GM23248 (cell line): ENCODE data around the gene RBFOX2. TPM values are rescaled to one million over a fixed set of nuclear protein-coding genes. Genes with fewer than 3 reads are reported as not detected.

Experiments used
- DNase-seq: peaks from one replicate; pipeline ENCODE4 v3.0.0-alpha.2; 2015
- H2AFZ ChIP-seq: fragments of 200-600 bp; sonication (generic); 2 replicates; pipeline ENCODE4 v1.6.1; 2016; ENCODE audit warnings: antibody characterized with exemption
- H3F3A ChIP-seq: fragments of 200-600 bp; sonication (generic); 2 replicates; pipeline ENCODE4 v1.6.1; 2016; ENCODE audit warnings: mild to moderate bottlenecking, antibody characterized with exemption, mixed run types; ENCODE audit not compliant: insufficient read depth
- H3K27ac ChIP-seq: fragments of 200-600 bp; sonication (generic); 2 replicates; pipeline ENCODE4 v1.5.1; 2016; ENCODE audit warnings: mild to moderate bottlenecking
- H3K27me3 ChIP-seq: fragments of 200-600 bp; sonication (generic); replicated peaks from 2 replicates; pipeline ENCODE4 v1.6.1; 2016; ENCODE audit warnings: mild to moderate bottlenecking; ENCODE audit not compliant: insufficient read depth
- H3K36me3 ChIP-seq: fragments of 200-600 bp; sonication (generic); 2 replicates; pipeline ENCODE4 v1.6.1; 2016; ENCODE audit warnings: low read depth, mild to moderate bottlenecking
- H3K4me1 ChIP-seq: fragments of 200-600 bp; sonication (generic); 2 replicates; pipeline ENCODE4 v1.6.1; 2016; ENCODE audit warnings: mild to moderate bottlenecking; ENCODE audit not compliant: insufficient read depth
- H3K4me2 ChIP-seq: fragments of 200-600 bp; sonication (generic); one replicate; pipeline ENCODE4 v1.6.1; 2016; ENCODE audit warnings: mild to moderate bottlenecking; ENCODE audit not compliant: unreplicated experiment
- H3K4me3 ChIP-seq: fragments of 200-600 bp; sonication (generic); 2 replicates; pipeline ENCODE4 v1.5.1; 2016; ENCODE audit warnings: mild to moderate bottlenecking
- H3K79me2 ChIP-seq: fragments of 200-600 bp; sonication (generic); 2 replicates; pipeline ENCODE4 v1.6.1; 2016; ENCODE audit warnings: mild to moderate bottlenecking; ENCODE audit not compliant: insufficient read depth
- H3K9ac ChIP-seq: fragments of 200-600 bp; sonication (generic); 2 replicates; pipeline ENCODE4 v1.6.1; 2016; ENCODE audit warnings: mild to moderate bottlenecking
- H3K9me2 ChIP-seq: fragments of 200-600 bp; sonication (generic); 2 replicates; pipeline ENCODE4 v1.6.1; 2016; ENCODE audit warnings: mixed run types, mild to moderate bottlenecking, moderate library complexity; ENCODE audit not compliant: insufficient read depth
- H3K9me3 ChIP-seq: fragments of 200-600 bp; sonication (generic); one replicate; pipeline ENCODE4 v1.6.1; 2017; ENCODE audit warnings: low read depth
- H4K20me1 ChIP-seq: fragments of 200-600 bp; sonication (generic); 2 replicates; pipeline ENCODE4 v1.6.0; 2016; ENCODE audit not compliant: insufficient read depth
- EZH2 ChIP-seq: fragments of 200-600 bp; sonication (generic); IDR thresholded peaks from 2 replicates; pipeline ENCODE4 v1.6.1; 2018; ENCODE audit warnings: antibody characterized with exemption, mild to moderate bottlenecking; ENCODE audit not compliant: insufficient read depth, poor library complexity, severe bottlenecking
- EZH2phosphoT487 ChIP-seq: fragments of 200-600 bp; sonication (generic); IDR thresholded peaks from 2 replicates; pipeline ENCODE4 v1.6.1; 2018; ENCODE audit warnings: antibody characterized with exemption, moderate library complexity, mild to moderate bottlenecking, low read depth; ENCODE audit not compliant: insufficient read depth
- whole genome bisulfite sequencing, 2 experiments: methylation state at CpG; one replicate each; pipeline ENCODE4 v1.1.6; 2015 to 2017; ENCODE audit warnings: low lambda C conversion rate in 2 of 2, low coverage in 1 of 2; ENCODE audit errors: missing lambda C conversion rate in 2 of 2; 5-methylcytosine and 5-hydroxymethylcytosine counted together
- in situ Hi-C: fragments of 300-500 bp; cut with MboI; formaldehyde crosslinking; loops from 2 replicates; pipeline ENCODE4 v1.15.0; 2020
- polyA plus RNA-seq: library from polyadenylated mRNA; unstranded; fragments of >200 nt; fragmentation: Nextera tagmentation; extraction: Ambion mirVana; gene quantifications from 2 replicates; pipeline ENCODE4 v1.2.1, GENCODE V29; 2016
- total RNA-seq: library from RNA; depleted of rRNA; stranded (reverse); fragments of >200 nt; shearing (Covaris generic); gene quantifications from 2 replicates; pipeline ENCODE4 v1.2.3, GENCODE V29; 2014

The RBFOX2 gene
- total and polyA plus RNA-seq, 2 experiments from 2014 or later: 127 to 136 TPM

DNA sequence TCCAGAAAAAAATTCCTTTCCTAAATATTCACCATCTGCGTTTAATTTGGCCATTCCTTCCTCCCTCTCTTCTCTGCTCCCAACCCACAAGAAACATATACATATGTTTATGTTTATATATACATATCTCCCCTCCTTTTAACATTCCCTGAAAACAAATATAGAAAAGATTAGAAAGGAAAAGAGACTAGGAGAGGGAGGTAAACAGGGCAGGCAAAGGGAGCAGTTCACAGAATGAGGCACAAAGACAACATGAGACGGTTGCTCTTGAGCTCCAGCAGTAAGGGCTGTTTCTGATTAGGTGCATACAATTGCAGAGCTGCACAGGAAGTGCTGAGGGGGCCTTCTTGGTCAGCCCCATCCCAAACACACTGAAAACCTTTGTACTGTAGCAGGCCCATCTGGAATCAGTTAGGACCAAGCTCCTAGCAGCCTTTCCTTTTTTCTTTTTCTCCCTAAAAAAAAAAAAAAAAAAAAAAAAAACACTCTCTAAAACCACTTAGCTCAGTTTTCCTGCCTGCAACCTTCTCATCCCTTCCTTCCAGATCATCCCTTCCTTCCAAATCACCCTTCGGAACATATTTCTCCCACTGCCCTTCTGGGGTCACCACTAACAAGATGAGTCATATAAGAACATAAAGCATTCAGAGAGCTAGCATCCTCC lies 57.0 kb downstream of the RBFOX2 start:
- H4K20me1 ChIP-seq: no peaks in the 10 kb centered on the region
- H3K79me2 ChIP-seq: peaks cover 84% of the 10 kb centered on the region
- TF ChIP-seq EZH2 (no peak), EZH2phosphoT487 (no peak)
- 0 to 1% methylated on average over 3 of the region's 3 CpGs for WGBS, 2 experiments
- peak overlapping the region; percentile 78 for H3K27ac ChIP-seq
- peak overlapping the region; percentile 87 for H3K4me2 ChIP-seq
- peaks cover 78% of the 10 kb centered on the region for H3K4me1 ChIP-seq
- peak; percentile 92 for DNase-seq
- H3K9ac ChIP-seq: peak overlapping the region; percentile 43
- no peaks in the 10 kb centered on the region for H3K9me3 ChIP-seq
- no peak overlapping the region for H2AFZ ChIP-seq
- in situ Hi-C loops: no loop called here
- no peaks in the 10 kb centered on the region for H3K36me3 ChIP-seq
- no peaks in the 10 kb centered on the region for H3K27me3 ChIP-seq
- H3K9me2 ChIP-seq: no peaks in the 10 kb centered on the region
- peak overlapping the region; percentile 55 for H3K4me3 ChIP-seq
- peaks cover 89% of the 10 kb centered on the region for H3F3A ChIP-seq

DNA sequence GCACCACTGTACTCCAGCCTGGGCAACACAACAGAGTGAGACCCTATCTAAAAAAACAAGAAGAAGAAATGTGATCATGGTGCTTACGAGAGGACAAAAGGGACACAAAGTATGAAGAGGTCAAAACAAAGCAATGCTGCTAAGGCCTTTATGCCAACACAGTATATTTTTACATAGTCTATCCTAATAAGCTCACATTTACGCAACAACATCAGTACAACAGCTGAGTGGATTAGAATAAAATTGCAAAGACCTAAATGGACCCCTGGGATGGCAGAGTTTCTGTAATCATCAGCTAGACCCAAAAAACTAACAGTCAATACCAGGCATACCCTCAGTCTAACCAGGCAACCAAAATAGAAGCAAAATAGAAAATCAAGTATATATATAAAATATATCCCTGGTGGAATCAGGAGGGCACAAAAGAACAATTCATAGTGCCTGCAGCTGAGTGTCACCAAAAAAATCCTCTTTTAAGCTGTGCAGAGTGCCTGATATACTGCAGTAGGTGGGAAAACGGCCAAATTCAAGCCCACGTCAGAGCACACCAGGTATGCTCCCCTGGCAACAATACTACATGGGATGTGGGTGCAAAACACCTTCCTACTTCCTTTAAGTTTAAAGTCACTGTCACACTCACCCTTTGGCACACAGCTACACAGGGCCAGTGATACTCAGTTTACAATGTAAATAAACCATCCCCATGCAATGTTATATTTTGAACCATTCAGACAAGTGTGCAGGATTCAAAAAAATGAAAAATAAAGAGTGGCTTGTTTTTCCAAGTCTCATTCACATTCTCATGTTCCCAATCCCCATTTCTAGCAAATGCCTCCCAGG lies 57.8 kb downstream of the RBFOX2 start:
- peak overlapping the region; percentile 78 for H3K27ac ChIP-seq
- whole genome bisulfite sequencing, 2 experiments: 40 to 44% methylated on average over 4 of the region's 4 CpGs
- peak overlapping the region; percentile 83 for H3K4me2 ChIP-seq
- no peaks in the 10 kb centered on the region for H3K9me3 ChIP-seq
- H3K4me1 ChIP-seq: peaks cover 78% of the 10 kb centered on the region
- H3K9ac ChIP-seq: peak overlapping the region; percentile 42
- no peaks in the 10 kb centered on the region for H4K20me1 ChIP-seq
- no peaks in the 10 kb centered on the region for H3K9me2 ChIP-seq
- H2AFZ ChIP-seq: no peak overlapping the region
- peaks cover 88% of the 10 kb centered on the region for H3F3A ChIP-seq
- H3K79me2 ChIP-seq: peaks cover 84% of the 10 kb centered on the region
- TF ChIP-seq EZH2phosphoT487 (no peak), EZH2 (no peak)
- no peaks in the 10 kb centered on the region for H3K27me3 ChIP-seq
- peak overlapping the region; percentile 55 for H3K4me3 ChIP-seq
- in situ Hi-C loops: no loop called here
- no peaks in the 10 kb centered on the region for H3K36me3 ChIP-seq
- no peak for DNase-seq

DNA sequence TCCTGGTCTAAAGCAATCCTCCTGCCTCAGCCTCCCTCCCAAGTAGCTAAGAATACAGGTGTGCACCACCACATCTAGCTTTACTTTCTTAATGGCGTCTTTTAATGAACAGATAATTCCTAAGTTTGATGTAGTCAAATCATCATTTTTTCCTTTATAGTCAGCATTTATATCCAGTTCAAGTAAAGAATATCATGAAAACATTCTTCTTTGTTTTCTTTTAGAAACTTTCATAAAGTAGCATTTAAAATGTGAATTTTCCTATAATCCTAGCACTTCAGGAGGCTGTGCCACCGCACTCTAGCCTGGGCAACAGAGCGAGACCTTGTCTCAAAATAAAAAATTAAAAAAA lies 61.6 kb downstream of the RBFOX2 start:
- no peak for DNase-seq
- Histone ChIP-seq H2AFZ (no peak overlapping the region), H3K9me3 (no peaks in the 10 kb centered on the region), H3K9ac (no peak overlapping the region), H3K4me3 (no peak overlapping the region), H3K27ac (no peak overlapping the region), H4K20me1 (no peaks in the 10 kb centered on the region), H3K36me3 (no peaks in the 10 kb centered on the region), H3K79me2 (peaks cover 90% of the 10 kb centered on the region), H3K9me2 (no peaks in the 10 kb centered on the region), H3K27me3 (no peaks in the 10 kb centered on the region), H3F3A (peaks cover 78% of the 10 kb centered on the region), H3K4me1 (peaks cover 59% of the 10 kb centered on the region), H3K4me2 (no peak overlapping the region)
- in situ Hi-C loops: no loop called here
- TF ChIP-seq EZH2: no peak
- no peak for TF ChIP-seq EZH2phosphoT487
- 95 to 97% methylated on average over 3 of the region's 3 CpGs for WGBS, 2 experiments

- Histone ChIP-seq H4K20me1 (no peaks in the 10 kb centered on the region), H3K4me1 (peaks cover 62% of the 10 kb centered on the region), H3K4me2 (peak overlapping the region; percentile 38), H3K9me3 (no peaks in the 10 kb centered on the region), H3K9ac (no peak overlapping the region), H3K27ac (peak overlapping the region; percentile 40), H2AFZ (no peak overlapping the region), H3K27me3 (no peaks in the 10 kb centered on the region), H3K79me2 (peaks cover 96% of the 10 kb centered on the region), H3K9me2 (no peaks in the 10 kb centered on the region), H3K4me3 (0 out of 2 replicates have a peak overlapping the region, but pooled peaks have one; percentile 3), H3K36me3 (no peaks in the 10 kb centered on the region), H3F3A (peaks cover 78% of the 10 kb centered on the region)
- DNase-seq: peak; percentile 79
- 38 to 44% methylated on average over 6 of the region's 6 CpGs for WGBS, 2 experiments
- TF ChIP-seq EZH2 (no peak), EZH2phosphoT487 (no peak)
- in situ Hi-C loops: no loop called here
These were observed 62.1 kb downstream of the RBFOX2 start for GRCh38 chr22:35966314-35967045.
